Adrenal gland (tissue), 5 donors: Measurements from ENCODE around the gene VN1R4.
"Not testable (repeated sequence)": the region's sequence is repeated elsewhere in the genome, so short reads cannot be mapped to it uniquely, and the experiment has no call there.

Source experiments
- CTCF ChIP-seq, 6 experiments: fragments of 450-650 bp in 4 of 6; fragments of 200-600 bp in 2 of 6; sonication (generic) in 1 of 6; IDR thresholded peaks; 1 replicate in 5 of 6; 2 replicates in 1 of 6; pipeline versions ENCODE4 v1.5.1 to v1.8.0; 2016 to 2021; ENCODE audit warnings: antibody characterized with exemption in 6 of 6, mild to moderate bottlenecking in 2 of 6, moderate library complexity in 1 of 6
- POLR2A ChIP-seq, 2 donors: fragments of 450-650 bp; IDR thresholded peaks; one replicate each; pipeline ENCODE4 v1.6.1; 2017; ENCODE audit warnings: antibody characterized with exemption in 2 of 2, mild to moderate bottlenecking in 2 of 2, moderate library complexity in 1 of 2
- donor health status: DM: no; HTN: no; CAD: no.

- TF ChIP-seq CTCF, POLR2A (IDR thresholded peaks at IDR 0.05): not testable (repeated sequence)
Measured at GRCh38 chr19:53267623-53268022, at the start of gene VN1R4.
